Activated T-cell treated with anti-CD3 and anti-CD28 coated beads for 24 hours (primary cell): Measurements from ENCODE around the gene SFSWAP.
"Not testable (repeated sequence)": the region's sequence is repeated elsewhere in the genome, so short reads cannot be mapped to it uniquely, and the experiment has no call there.

ENCODE experiments used
- DNase-seq: peaks from one replicate; pipeline ENCODE4 v3.0.0-alpha.2; 2020; ENCODE audit warnings: low read depth

The SFSWAP gene

GRCh38 chr12:131761638-131762037, 50.7 kb downstream of the SFSWAP start:
- DNase-seq, result no peak

GRCh38 chr12:131764738-131765137, 53.8 kb downstream of the SFSWAP start:
- DNase-seq, result no peak

GRCh38 chr12:131765961-131766360, 55.1 kb downstream of the SFSWAP start:
- DNase-seq, result no peak

GRCh38 chr12:131766382-131767107, 55.7 kb downstream of the SFSWAP start:
- no peak for DNase-seq

GRCh38 chr12:131770120-131770519, 59.2 kb downstream of the SFSWAP start:
- DNase-seq, result no peak

GRCh38 chr12:131771965-131772364, 61.1 kb downstream of the SFSWAP start:
- no peak for DNase-seq

- no peak for DNase-seq
These were observed 62.8 kb downstream of the SFSWAP start for GRCh38 chr12:131773582-131774221.

- DNase-seq, result no peak
These were observed 63.9 kb downstream of the SFSWAP start for GRCh38 chr12:131774576-131775391.

- no peak for DNase-seq
These were observed 64.7 kb downstream of the SFSWAP start for GRCh38 chr12:131775392-131776236.

GRCh38 chr12:131776237-131776889, 65.5 kb downstream of the SFSWAP start:
- DNase-seq, result no peak

GRCh38 chr12:131777269-131777668, 66.4 kb downstream of the SFSWAP start:
- not testable (repeated sequence) for DNase-seq

GRCh38 chr12:131779027-131779426, 68.1 kb downstream of the SFSWAP start:
- DNase-seq, result no peak

GRCh38 chr12:131782061-131782460, 71.2 kb downstream of the SFSWAP start:
- DNase-seq, result no peak

- no peak for DNase-seq
These were observed 73.1 kb downstream of the SFSWAP start for GRCh38 chr12:131783915-131784541.

- no peak for DNase-seq
These were observed 74.2 kb downstream of the SFSWAP start for GRCh38 chr12:131784909-131785762.

GRCh38 chr12:131785763-131786330, 75.0 kb downstream of the SFSWAP start:
- no peak for DNase-seq

GRCh38 chr12:131786331-131786730, 75.4 kb downstream of the SFSWAP start:
- no peak for DNase-seq

- no peak for DNase-seq
These were observed 76.3 kb downstream of the SFSWAP start for GRCh38 chr12:131787143-131787660.

- DNase-seq, result no peak
These were observed 77.2 kb downstream of the SFSWAP start for GRCh38 chr12:131788070-131788469.
